ENCODE data around the gene ACAD11.

ACAD11 gene

GRCh38 chr3:132550579-132551305, 108.9 kb downstream of the ACAD11 start:
- no peak for DNase-seq (ENCODE audit: low read depth in 2 of 2)

DNA sequence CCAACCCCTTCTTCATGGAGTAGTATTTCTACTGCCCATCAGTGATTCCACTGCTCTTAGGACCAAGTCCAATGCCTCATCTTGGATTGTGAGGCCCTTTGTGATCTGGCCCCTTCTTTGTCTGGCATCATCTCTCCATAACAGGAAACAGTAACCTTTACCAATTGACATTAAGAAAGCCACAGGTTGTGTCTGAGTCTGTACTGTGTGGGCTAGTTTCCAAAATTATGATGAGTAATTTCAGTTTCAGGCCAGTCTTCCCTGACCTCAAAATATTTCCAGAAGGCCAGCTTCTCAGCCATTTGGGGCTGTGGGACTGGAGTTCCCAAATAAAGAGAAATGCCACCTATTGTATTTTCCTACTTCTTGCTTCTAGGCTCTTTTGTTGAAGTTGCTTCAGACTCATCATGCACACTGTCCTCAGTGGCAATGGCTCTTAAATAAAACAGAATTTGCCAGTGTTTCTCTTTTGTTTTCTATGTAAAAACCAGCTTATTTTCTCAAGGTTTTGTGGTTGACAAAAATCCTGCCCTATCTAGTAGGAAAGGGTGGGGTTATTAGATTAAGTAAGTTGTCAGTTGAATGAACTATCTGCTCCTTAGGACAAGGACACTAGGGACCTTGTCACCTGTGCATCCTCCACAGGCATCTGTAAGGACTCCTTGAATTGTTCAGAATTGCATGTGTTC, 109.6 kb downstream of the ACAD11 start:
- no peak for DNase-seq (ENCODE audit: low read depth in 2 of 2)

DNA sequence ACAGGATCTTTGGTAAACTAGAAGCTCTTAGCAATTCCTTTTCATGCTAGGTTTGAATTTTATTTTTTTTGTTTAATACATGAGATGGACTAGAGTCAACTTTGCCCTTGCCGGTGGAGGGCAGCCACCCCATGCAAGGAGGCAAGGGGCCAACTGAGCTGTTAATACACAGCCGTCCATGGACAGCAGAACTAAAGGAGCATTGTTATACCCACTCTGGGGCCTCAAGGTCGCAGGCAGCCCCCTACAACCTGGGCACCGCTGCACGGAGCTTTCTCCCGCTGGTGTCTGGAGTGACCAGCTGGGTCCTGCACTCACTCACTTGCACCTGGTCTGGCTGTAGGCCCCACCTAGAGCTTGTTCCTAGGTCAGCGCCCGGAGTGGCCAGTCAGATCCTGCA, 110.4 kb downstream of the ACAD11 start:
- no peak for DNase-seq (ENCODE audit: low read depth in 2 of 2)

DNA sequence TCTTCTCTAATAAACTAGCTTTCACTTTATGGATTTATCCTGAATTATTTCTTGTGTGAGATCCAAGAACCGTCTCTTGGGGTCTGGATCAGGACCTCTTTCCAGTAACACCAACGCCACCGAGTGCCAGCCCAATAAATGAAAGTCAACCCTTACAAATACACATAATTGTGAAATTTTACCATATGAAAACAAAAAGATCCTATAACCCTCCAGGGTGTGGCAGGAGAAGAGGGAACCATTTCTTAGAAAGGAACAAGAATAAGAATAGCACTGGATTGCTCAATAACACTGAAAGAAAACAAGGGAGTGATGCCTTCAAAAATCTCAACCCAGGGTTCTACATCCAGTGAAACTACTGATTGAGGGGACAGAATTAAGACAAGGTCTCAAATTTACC, 114.1 kb downstream of the ACAD11 start:
- no peak for DNase-seq (ENCODE audit: low read depth in 2 of 2)

DNA sequence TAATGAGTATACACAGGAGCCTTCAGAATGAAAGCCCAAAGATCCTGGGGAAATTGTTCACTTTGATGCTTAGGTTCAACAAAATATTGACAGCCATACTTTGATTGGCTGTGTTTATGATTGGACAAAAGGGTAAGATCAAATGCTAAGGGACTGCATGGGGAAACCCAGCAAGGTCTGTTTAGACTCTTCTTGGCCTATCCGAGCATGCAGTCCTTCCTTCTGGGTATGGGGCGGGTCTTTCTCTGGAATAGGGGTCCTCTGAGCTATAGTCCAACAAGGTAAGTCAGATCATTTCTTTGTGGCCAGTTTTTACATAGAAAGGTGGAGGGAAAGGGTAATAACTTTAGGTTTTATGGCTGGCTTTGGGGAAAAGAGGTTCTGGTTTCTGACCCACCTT, 115.5 kb downstream of the ACAD11 start:
- no peak for DNase-seq (ENCODE audit: low read depth in 2 of 2)

DNA sequence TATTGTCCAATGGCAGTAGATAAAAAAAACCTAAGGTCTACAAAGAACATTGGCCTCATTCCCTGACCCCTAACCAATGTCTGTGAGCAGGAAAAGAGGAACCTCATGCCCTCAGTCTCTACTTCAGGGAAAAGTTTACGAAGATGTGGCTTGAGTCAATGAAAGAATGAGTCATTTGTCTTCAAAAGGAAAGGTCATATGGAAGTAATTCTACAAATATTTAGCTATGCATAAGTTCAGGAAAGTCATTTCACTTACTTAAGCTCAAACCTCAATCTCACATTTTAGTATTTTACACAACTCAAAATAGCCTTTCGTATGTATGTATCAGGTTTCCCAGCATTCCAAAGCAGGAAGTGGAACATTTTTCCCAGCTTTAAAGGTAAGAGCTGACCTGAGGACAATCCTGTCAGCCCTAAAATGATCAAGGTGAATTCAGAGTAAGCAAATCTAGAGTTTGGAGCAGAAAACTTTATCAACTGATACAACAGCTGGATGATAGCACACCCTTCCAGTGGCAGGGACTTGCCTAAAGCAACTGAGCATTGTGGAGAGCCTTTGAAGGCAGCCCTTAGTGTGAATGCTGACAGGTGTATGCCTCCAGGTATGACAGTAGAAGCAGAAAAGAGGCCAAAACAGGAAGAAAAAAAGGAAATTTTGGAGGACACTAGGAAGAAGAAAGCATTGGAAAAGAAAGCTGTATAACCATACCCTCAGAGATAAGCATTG, 116.4 kb downstream of the ACAD11 start:
- no peak for DNase-seq (ENCODE audit: low read depth in 2 of 2)

- no peak for DNase-seq (ENCODE audit: low read depth in 2 of 2)
Observed at GRCh38 chr3:132542577-132542976, 117.0 kb downstream of the ACAD11 start.

DNA sequence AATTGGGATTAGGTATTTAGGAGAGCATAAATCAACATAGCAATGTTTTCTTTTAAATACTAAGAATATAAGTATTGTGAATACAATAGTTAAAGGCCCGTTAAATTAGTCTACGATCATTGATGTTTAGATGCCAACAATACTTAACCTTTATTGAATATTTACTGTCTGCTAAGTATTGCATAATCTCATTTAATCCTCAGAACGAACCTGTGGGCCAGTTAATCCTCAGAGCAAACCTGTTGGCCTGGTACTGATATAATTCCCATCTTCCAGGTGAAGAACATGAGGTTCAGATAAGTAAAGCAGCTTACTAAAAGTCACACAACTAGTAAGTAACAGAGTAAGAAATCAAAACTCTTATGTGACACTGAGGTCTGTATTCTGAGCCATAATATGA, 119.9 kb downstream of the ACAD11 start:
- no peak for DNase-seq (ENCODE audit: low read depth in 2 of 2)

DNA sequence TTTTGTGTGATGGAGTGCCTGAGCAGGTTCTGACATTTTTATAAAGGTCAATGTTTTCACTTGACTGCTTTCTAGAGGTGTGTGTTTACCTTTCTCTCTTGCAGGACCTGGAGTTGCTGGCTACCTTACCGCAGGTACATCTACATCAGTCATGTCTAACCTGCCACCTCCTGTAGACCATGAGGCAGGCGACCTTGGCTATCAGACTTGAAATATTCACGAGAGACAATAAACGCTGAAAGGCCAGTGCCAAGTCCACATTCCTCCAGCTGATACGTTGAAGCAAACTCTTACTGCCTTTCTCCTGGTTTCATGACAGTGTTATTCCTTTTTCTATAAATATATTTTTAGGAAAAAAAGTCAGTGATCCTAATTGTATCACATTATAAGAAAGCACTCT, 121.5 kb downstream of the ACAD11 start:
- DNase-seq (ENCODE audit: low read depth in 2 of 2): no peak

DNA sequence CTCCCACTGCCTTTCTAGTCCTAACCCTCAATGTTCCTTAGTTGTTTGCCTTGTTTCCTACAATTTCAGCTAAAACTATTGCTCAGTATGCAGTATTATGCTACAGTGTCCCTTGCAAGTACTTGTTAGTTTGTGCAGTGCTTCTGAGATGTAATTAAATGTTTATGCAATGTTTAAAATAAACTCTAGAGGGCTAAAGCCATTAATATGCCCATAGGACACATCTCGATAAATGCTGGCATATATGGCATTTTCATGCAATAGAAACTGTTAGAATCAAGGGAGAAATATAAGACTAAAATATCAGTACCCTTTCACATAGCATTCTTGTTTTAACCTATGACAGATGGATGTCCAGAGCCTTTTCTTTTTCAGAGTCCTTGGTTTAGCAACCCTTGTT, 122.3 kb downstream of the ACAD11 start:
- DNase-seq (ENCODE audit: low read depth in 2 of 2): no peak

DNA sequence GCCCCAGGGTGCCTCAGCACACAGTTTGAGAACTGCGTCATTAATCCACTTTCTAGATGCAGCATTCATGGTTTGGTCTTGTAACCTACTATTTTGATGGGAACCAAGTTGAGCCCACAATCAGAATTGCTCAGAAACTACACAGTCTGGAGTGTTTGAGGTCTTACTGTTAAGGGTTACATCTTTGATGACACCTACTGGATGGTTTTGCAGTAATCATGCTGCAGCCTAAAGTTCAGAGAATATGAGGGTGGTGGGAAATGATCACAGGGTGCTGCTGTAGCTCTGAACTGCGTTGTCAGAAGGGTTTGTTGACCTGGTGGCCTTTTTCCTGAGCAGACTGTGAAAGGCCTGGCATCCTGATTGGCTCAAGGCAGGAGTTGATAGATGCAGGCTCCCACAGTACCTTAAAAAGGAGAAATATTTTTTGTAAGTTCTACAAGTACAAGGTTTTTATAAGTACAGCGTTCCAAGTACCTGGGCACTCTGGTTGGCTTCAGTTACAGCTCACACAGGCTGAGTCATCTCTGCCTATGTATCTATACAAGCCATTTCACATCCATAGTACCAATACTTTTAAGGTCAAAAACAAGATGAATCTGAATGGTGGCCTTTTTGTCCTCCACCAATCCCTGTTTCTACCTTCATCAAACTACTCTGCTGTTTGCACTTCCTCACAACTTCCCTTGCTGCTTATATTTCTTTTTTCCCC, 123.0 kb downstream of the ACAD11 start:
- DNase-seq (ENCODE audit: low read depth in 2 of 2): no peak

GRCh38 chr3:132535575-132536441, 123.8 kb downstream of the ACAD11 start:
- DNase-seq (ENCODE audit: low read depth in 2 of 2): no peak

DNA sequence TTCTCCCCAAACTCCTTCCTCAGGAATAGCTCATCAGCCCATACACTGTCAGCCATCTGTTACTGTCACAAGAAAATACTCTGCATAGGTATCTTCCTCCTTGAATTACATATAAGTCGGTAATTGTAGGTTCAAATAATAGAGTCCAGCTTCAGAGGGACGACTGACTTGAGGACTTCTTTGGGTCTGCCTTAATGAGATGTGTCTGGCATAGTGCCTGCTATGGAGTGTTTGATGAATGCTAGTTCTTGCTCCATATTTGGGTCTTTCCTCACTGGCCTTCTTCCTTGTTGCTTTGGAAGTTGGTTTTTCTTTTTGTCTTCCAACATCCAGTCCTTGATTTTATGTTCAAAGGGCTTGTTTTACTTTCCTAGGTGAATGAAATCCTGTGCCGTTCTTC, 129.0 kb downstream of the ACAD11 start:
- no peak for DNase-seq (ENCODE audit: low read depth in 2 of 2)

GRCh38 chr3:132522353-132522752, 137.3 kb downstream of the ACAD11 start:
- no peak for DNase-seq (ENCODE audit: low read depth in 2 of 2)

GRCh38 chr3:132521901-132522300, 137.7 kb downstream of the ACAD11 start:
- no peak for DNase-seq (ENCODE audit: low read depth in 2 of 2)

GRCh38 chr3:132519914-132520313, 139.7 kb downstream of the ACAD11 start:
- DNase-seq (ENCODE audit: low read depth in 2 of 2): no peak

- no peak for DNase-seq (ENCODE audit: low read depth in 2 of 2)
Observed at GRCh38 chr3:132517311-132517710, 142.3 kb downstream of the ACAD11 start.

DNA sequence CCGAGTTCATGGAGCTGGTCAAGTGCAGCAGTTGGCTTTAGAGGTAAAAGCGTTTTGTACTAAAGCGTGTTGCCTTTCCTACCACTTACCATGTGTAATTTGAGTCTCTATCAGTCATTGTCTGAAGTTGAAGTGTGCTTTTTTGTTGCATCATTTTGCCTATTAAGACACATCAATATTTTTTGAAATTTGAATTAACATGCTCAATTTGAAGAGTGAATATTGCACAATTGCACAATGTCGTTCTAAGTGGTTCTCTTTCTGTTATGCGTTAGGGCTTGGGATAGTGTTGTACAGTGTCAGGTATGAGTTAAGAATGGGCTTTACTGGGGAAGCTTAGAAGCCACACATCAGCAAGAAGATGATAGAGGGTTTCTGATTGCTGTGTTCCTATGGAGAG, 146.6 kb downstream of the ACAD11 start:
- DNase-seq (ENCODE audit: low read depth in 2 of 2): no peak

GRCh38 chr3:132509506-132509905, 150.1 kb downstream of the ACAD11 start:
- DNase-seq (ENCODE audit: low read depth in 2 of 2): no peak

GRCh38 chr3:132509096-132509495, 150.5 kb downstream of the ACAD11 start:
- DNase-seq (ENCODE audit: low read depth in 2 of 2): no peak
